Naive thymus-derived CD4-positive, alpha-beta T cell (primary cell): ENCODE data around the gene ZNF638. TPM values are rescaled to one million over a fixed set of nuclear protein-coding genes. Genes with fewer than 3 reads are reported as not detected.
A peak's percentile ranks its signal among the peaks of the same experiment; 100 is the strongest.

Source experiments
- ATAC-seq: fragments of 150-1000 bp; cut with Tn5 transposase; 2 replicates; pipeline ENCODE4 v1.10.0; 2021; ENCODE audit warnings: mild to moderate bottlenecking, moderate library complexity
- CTCF ChIA-PET: fragments of 350-600 bp; sonication (Branson Sonifier 250); formaldehyde crosslinking; loops from one replicate; lab custom pipeline; 2021; ENCODE audit warnings: antibody characterized with exemption; lab: Charles Lee
- POLR2A ChIA-PET: fragments of 350-600 bp; sonication (Branson Sonifier 250); formaldehyde crosslinking; loops from one replicate; lab custom pipeline; 2021; ENCODE audit warnings: antibody characterized with exemption, inconsistent platforms; lab: Charles Lee
- DNase-seq, 9 donors: peaks; one replicate each; pipeline versions ENCODE4 v3.0.0 to v3.0.0-alpha.2; 2020 to 2022; ENCODE audit warnings: mixed read lengths in 1 of 9
- H3K27ac ChIP-seq: one replicate; pipeline ENCODE4 v1.7.0; 2013; ENCODE audit warnings: mild to moderate bottlenecking, low read depth, low read length, moderate library complexity
- H3K27me3 ChIP-seq, 2 donors: one replicate each; pipeline ENCODE4 v1.7.0; 2013; ENCODE audit warnings: low read length in 2 of 2, mild to moderate bottlenecking in 2 of 2, moderate library complexity in 2 of 2; ENCODE audit not compliant: control insufficient read depth in 2 of 2, insufficient read depth in 2 of 2
- H3K36me3 ChIP-seq, 3 experiments: 1 replicate in 2 of 3; 2 replicates in 1 of 3; pipeline ENCODE4 v1.7.0; 2013; ENCODE audit warnings: low read length in 3 of 3, mild to moderate bottlenecking in 3 of 3, moderate library complexity in 1 of 3; ENCODE audit not compliant: insufficient read depth in 3 of 3, control insufficient read depth in 2 of 3
- H3K4me1 ChIP-seq, 2 donors: one replicate each; pipeline ENCODE4 v1.7.0; 2013; ENCODE audit warnings: low read length in 2 of 2, mild to moderate bottlenecking in 2 of 2, moderate library complexity in 1 of 2; ENCODE audit not compliant: control insufficient read depth in 2 of 2, insufficient read depth in 2 of 2
- H3K4me3 ChIP-seq: 2 replicates; pipeline ENCODE4 v1.7.0; 2013; ENCODE audit warnings: mild to moderate bottlenecking, low read length
- H3K9me3 ChIP-seq, 3 experiments: 1 replicate in 2 of 3; 2 replicates in 1 of 3; pipeline ENCODE4 v1.7.0; 2013; ENCODE audit warnings: low read length in 3 of 3; ENCODE audit not compliant: control insufficient read depth in 2 of 3
- H3K27ac Mint-ChIP-seq, 9 donors: one replicate each; pipeline ENCODE4 v1.8.0; 2020 to 2022; ENCODE audit warnings: mixed read lengths in 9 of 9, mild to moderate bottlenecking in 8 of 9, moderate library complexity in 5 of 9, inconsistent platforms in 2 of 9
- H3K27me3 Mint-ChIP-seq, 5 donors: one replicate each; pipeline ENCODE4 v1.8.0; 2021 to 2022; ENCODE audit warnings: mixed read lengths in 5 of 5, mild to moderate bottlenecking in 1 of 5
- H3K36me3 Mint-ChIP-seq, 5 donors: one replicate each; pipeline ENCODE4 v1.8.0; 2020 to 2022; ENCODE audit warnings: mixed read lengths in 5 of 5, mild to moderate bottlenecking in 3 of 5, inconsistent platforms in 1 of 5
- H3K4me1 Mint-ChIP-seq, 7 donors: one replicate each; pipeline ENCODE4 v1.8.0; 2020 to 2022; ENCODE audit warnings: mixed read lengths in 7 of 7, mild to moderate bottlenecking in 3 of 7, inconsistent platforms in 1 of 7
- H3K4me3 Mint-ChIP-seq, 10 donors: one replicate each; pipeline ENCODE4 v1.8.0; 2020 to 2022; ENCODE audit warnings: mild to moderate bottlenecking in 10 of 10, mixed read lengths in 10 of 10, moderate library complexity in 6 of 10, inconsistent platforms in 2 of 10
- H3K9me3 Mint-ChIP-seq, 11 donors: one replicate each; pipeline ENCODE4 v1.8.0; 2020 to 2022; ENCODE audit warnings: mixed read lengths in 11 of 11, mild to moderate bottlenecking in 4 of 11, inconsistent platforms in 1 of 11, moderate library complexity in 1 of 11
- intact Hi-C, 2 donors: fragments of 100-400 bp; cut with micrococcal nuclease; formaldehyde crosslinking; loops; one replicate each; pipeline ENCODE4 v1.15.1; 2023
- polyA plus RNA-seq, 2 donors: library from polyadenylated mRNA; unstranded; fragments of 300-500 nt; fragmentation: Illumina TruSeq; gene quantifications; one replicate each; pipeline ENCODE4 v1.2.3, GENCODE V29; 2021
- total RNA-seq, 6 experiments: library from RNA in 5 of 6; stranded (reverse) in 5 of 6; gene quantifications; 1 replicate in 5 of 6; 2 replicates in 1 of 6; pipeline ENCODE4 v1.2.3 and lab custom pipeline; 2021 to 2026

The ZNF638 gene
- total and polyA plus RNA-seq, 7 experiments from 2014 or later, result 57.6 to 204 (median 114) TPM

GRCh38 chr2:71476495-71476894 lies 144.9 kb downstream of the ZNF638 start:
- DNase-seq, result no peak
- ChIA-PET POLR2A (interaction anchor here (0.6 kb wide), 1 partner anchor 448 kb away, joined by 3 read pairs; no protein-coding TSS in a partner anchor), CTCF (no interaction called here)
- H3K27me3 Mint-ChIP-seq, result peaks cover 8 to 22% (median 16%) of the 10 kb centered on the region in 5 donors
- no peak overlapping the region for H3K4me3 ChIP-seq
- no peak for ATAC-seq
- H3K4me3 Mint-ChIP-seq, result no peak overlapping the region
- H3K27ac Mint-ChIP-seq, result no peak overlapping the region
- no peaks in the 10 kb centered on the region for H3K4me1 Mint-ChIP-seq
- H3K36me3 ChIP-seq, result no peaks in the 10 kb centered on the region
- H3K36me3 Mint-ChIP-seq, result no peaks in the 10 kb centered on the region
- no peaks in the 10 kb centered on the region for H3K27me3 ChIP-seq
- no peaks in the 10 kb centered on the region for H3K4me1 ChIP-seq
- no peak overlapping the region for H3K27ac ChIP-seq
- H3K9me3 Mint-ChIP-seq, result no peaks in the 10 kb centered on the region
- no peaks in the 10 kb centered on the region for H3K9me3 ChIP-seq
- intact Hi-C loops, result no loop called here

GRCh38 chr2:71477231-71477691 lies 145.7 kb downstream of the ZNF638 start:
- intact Hi-C loops, result no loop called here
- Histone ChIP-seq H3K9me3 (no peaks in the 10 kb centered on the region), H3K27ac (no peak overlapping the region), H3K4me1 (no peaks in the 10 kb centered on the region), H3K4me3 (no peak overlapping the region), H3K36me3 (no peaks in the 10 kb centered on the region), H3K27me3 (no peaks in the 10 kb centered on the region)
- Mint-ChIP-seq H3K27me3 (peaks cover 8 to 22% (median 16%) of the 10 kb centered on the region in 5 donors), H3K36me3 (no peaks in the 10 kb centered on the region), H3K4me3 (no peak overlapping the region), H3K9me3 (no peaks in the 10 kb centered on the region), H3K27ac (no peak overlapping the region), H3K4me1 (no peaks in the 10 kb centered on the region)
- no peak for DNase-seq
- ChIA-PET CTCF (no interaction called here), POLR2A (no interaction called here)
- peak; percentile 49 for ATAC-seq

DNA sequence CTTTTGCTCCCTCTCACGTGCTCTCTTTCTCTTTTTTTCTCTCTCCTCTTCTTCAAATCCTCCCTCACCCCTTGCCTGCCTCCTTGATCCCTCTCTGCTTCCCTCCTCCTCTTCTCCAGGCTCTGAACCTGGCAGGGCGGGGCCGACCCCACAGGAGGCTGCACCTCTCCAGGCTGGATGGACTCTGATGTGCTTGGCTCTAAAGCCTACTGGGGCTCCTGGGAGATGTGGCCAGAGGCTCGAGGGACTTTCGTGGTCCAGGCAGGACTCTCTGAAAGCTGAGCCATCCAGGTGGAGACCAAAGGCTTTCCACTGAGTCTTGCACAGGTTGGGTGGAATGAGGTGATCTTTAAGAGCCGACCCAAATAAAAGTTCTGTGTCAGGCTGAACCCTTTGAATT lies 147.2 kb downstream of the ZNF638 start:
- Mint-ChIP-seq H3K27ac (no peak overlapping the region), H3K27me3 (peaks cover 4 to 17% (median 9%) of the 10 kb centered on the region in 5 donors), H3K4me3 (no peak overlapping the region), H3K36me3 (no peaks in the 10 kb centered on the region), H3K4me1 (no peaks in the 10 kb centered on the region), H3K9me3 (no peaks in the 10 kb centered on the region)
- H3K36me3 ChIP-seq, result no peaks in the 10 kb centered on the region
- no peak overlapping the region for H3K27ac ChIP-seq
- H3K9me3 ChIP-seq, result no peaks in the 10 kb centered on the region
- no peak for DNase-seq
- ChIA-PET CTCF (no interaction called here), POLR2A (no interaction called here)
- no peaks in the 10 kb centered on the region for H3K4me1 ChIP-seq
- no peak for ATAC-seq
- H3K4me3 ChIP-seq, result no peak overlapping the region
- intact Hi-C loops, result no loop called here
- no peaks in the 10 kb centered on the region for H3K27me3 ChIP-seq

GRCh38 chr2:71479261-71479660 lies 147.7 kb downstream of the ZNF638 start:
- no peak for ATAC-seq
- Mint-ChIP-seq H3K36me3 (no peaks in the 10 kb centered on the region), H3K4me1 (no peaks in the 10 kb centered on the region), H3K27ac (peak overlapping the region in 1 of 9 donors; percentile 76), H3K9me3 (no peaks in the 10 kb centered on the region), H3K27me3 (peaks cover 3 to 17% (median 9%) of the 10 kb centered on the region in 5 donors), H3K4me3 (no peak overlapping the region)
- Histone ChIP-seq H3K36me3 (no peaks in the 10 kb centered on the region), H3K9me3 (no peaks in the 10 kb centered on the region), H3K4me1 (no peaks in the 10 kb centered on the region), H3K4me3 (no peak overlapping the region), H3K27ac (no peak overlapping the region), H3K27me3 (no peaks in the 10 kb centered on the region)
- DNase-seq, result no peak
- CTCF ChIA-PET, result no interaction called here
- POLR2A ChIA-PET, result no interaction called here
- intact Hi-C loops, result no loop called here

- Histone ChIP-seq H3K9me3 (no peaks in the 10 kb centered on the region), H3K27me3 (no peaks in the 10 kb centered on the region), H3K27ac (no peak overlapping the region), H3K36me3 (no peaks in the 10 kb centered on the region), H3K4me3 (no peak overlapping the region), H3K4me1 (no peaks in the 10 kb centered on the region)
- Mint-ChIP-seq H3K4me1 (no peaks in the 10 kb centered on the region), H3K36me3 (no peaks in the 10 kb centered on the region), H3K27me3 (peaks cover 0 to 20% (median 4%) of the 10 kb centered on the region in 5 donors), H3K4me3 (no peak overlapping the region), H3K9me3 (no peaks in the 10 kb centered on the region), H3K27ac (no peak overlapping the region)
- ATAC-seq, result no peak
- ChIA-PET POLR2A (no interaction called here), CTCF (interaction anchor here (1.0 kb wide), 1 partner anchor 20 kb away, joined by 3 read pairs; no protein-coding TSS in a partner anchor)
- intact Hi-C loops, result no loop called here
- no peak for DNase-seq
Observed at GRCh38 chr2:71481111-71481510, 149.5 kb downstream of the ZNF638 start.

GRCh38 chr2:71482055-71482454 lies 150.5 kb downstream of the ZNF638 start:
- Histone ChIP-seq H3K27me3 (no peaks in the 10 kb centered on the region), H3K36me3 (no peaks in the 10 kb centered on the region), H3K4me1 (no peaks in the 10 kb centered on the region), H3K9me3 (no peaks in the 10 kb centered on the region), H3K27ac (no peak overlapping the region), H3K4me3 (no peak overlapping the region)
- ATAC-seq, result no peak
- ChIA-PET POLR2A (no interaction called here), CTCF (no interaction called here)
- intact Hi-C loops, result no loop called here
- Mint-ChIP-seq H3K27me3 (peaks cover 0 to 18% (median 4%) of the 10 kb centered on the region in 5 donors), H3K27ac (no peak overlapping the region), H3K36me3 (no peaks in the 10 kb centered on the region), H3K4me3 (no peak overlapping the region), H3K9me3 (no peaks in the 10 kb centered on the region), H3K4me1 (no peaks in the 10 kb centered on the region)
- no peak for DNase-seq

DNA sequence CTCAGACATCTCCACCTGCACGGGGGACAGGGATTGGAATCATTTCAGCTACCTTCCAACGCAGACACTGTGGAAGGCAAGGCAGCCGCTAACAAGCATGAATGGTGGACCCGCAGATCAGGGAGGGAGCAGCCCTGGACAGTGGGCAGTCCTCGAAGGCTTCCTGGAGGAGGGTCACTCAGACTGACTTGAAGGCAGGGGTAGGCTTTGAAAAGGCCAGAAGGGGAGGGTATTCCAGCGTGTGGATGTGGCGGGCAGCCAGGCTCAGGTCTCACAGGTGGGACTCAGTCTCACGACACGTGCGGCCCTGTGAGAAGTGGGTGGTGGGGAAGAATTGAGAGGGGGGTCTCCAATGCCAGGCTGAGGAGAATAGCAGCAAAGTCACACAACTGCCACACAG lies 151.7 kb downstream of the ZNF638 start:
- POLR2A ChIA-PET, result no interaction called here
- no peak overlapping the region for H3K27ac ChIP-seq
- no peak overlapping the region for H3K4me3 ChIP-seq
- H3K4me1 ChIP-seq, result no peaks in the 10 kb centered on the region
- peak overlapping the region in 1 of 9 donors; percentile 18 for H3K27ac Mint-ChIP-seq
- H3K27me3 ChIP-seq, result no peaks in the 10 kb centered on the region
- no peaks in the 10 kb centered on the region for H3K36me3 ChIP-seq
- intact Hi-C loops, result no loop called here
- no peaks in the 10 kb centered on the region for H3K36me3 Mint-ChIP-seq
- DNase-seq (no peak), ATAC-seq (peak; percentile 16)
- no peaks in the 10 kb centered on the region for H3K9me3 Mint-ChIP-seq
- CTCF ChIA-PET, result no interaction called here
- no peaks in the 10 kb centered on the region for H3K9me3 ChIP-seq
- H3K27me3 Mint-ChIP-seq, result peaks cover 0 to 16% (median 4%) of the 10 kb centered on the region in 5 donors
- H3K4me3 Mint-ChIP-seq, result no peak overlapping the region
- no peaks in the 10 kb centered on the region for H3K4me1 Mint-ChIP-seq
